ENCODE results near the gene TMOD2.

DNA sequence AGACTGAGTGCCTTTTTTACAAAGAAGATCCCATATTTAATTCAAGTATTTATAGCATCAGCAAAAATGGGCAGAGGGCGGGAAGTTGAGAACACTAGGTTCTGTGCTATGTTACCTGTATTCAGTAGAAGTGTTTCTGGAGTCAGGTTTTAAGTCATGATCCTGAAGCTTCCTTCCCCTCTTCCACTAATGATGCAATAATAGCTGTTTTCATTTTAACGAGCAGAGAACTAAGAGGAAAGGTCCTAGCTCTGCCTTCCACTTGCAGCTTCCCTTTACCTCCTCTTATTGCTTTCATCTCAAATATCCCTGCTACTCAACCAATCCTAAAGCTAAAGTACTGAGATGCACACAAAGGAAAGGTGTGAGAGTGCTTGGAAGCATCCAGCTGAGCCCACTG, 61.2 kb downstream of the TMOD2 start:
- TF ChIP-seq, protein P1, sequence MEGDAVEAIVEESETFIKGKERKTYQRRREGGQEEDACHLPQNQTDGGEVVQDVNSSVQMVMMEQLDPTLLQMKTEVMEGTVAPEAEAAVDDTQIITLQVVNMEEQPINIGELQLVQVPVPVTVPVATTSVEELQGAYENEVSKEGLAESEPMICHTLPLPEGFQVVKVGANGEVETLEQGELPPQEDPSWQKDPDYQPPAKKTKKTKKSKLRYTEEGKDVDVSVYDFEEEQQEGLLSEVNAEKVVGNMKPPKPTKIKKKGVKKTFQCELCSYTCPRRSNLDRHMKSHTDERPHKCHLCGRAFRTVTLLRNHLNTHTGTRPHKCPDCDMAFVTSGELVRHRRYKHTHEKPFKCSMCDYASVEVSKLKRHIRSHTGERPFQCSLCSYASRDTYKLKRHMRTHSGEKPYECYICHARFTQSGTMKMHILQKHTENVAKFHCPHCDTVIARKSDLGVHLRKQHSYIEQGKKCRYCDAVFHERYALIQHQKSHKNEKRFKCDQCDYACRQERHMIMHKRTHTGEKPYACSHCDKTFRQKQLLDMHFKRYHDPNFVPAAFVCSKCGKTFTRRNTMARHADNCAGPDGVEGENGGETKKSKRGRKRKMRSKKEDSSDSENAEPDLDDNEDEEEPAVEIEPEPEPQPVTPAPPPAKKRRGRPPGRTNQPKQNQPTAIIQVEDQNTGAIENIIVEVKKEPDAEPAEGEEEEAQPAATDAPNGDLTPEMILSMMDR (IDR thresholded peaks at IDR 0.05) = no peak
- TF ChIP-seq POLR2A (IDR thresholded peaks at IDR 0.05) = no peak
